ENCODE data around the gene SLC45A1. TPM values are rescaled to one million over a fixed set of nuclear protein-coding genes. Genes with fewer than 3 reads are reported as not detected.

SLC45A1 gene
- total RNA-seq, 1 donor from 2014 or later: 2.2 TPM

DNA sequence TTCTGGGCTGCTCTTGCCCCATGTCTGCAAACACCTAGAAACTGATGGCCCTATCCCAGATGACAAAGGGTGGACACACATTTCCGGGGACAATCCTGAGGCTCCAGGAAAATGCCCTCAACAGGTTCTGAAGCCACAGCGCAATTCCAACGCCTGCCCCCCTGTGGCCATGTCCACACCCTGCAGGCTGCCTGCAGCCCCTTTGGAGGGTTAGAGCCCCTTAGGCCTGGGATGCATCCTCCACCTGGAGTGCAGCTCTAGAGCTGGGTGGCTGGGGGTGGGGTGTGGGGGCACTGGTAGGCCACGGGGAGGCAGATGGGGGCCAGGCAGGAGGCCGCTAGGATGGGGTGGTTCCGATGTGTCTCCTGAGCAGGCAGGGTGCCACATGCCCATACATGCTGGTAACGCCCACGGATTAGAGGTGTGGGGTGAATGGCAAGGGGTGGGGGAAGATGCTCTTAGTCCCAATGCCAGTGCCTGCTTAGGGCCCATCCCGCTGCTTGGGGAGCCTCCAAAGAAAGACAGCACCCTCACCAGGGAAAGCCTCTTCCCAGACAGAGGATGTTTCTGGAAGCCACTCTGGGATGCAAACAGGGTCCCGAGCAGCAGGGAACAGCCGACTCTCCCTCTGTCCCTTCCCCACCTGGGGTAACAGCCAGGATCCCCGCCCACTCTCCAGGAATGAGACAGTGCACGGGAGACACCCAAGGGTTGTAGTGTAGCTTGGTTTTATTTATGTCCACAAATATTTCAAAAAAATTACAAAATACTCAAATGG, 34.0 kb downstream of the SLC45A1 start:
- no peak for DNase-seq (ENCODE audit: extremely low read depth, low read depth, low spot score)

- DNase-seq (ENCODE audit: extremely low read depth, low read depth, low spot score): no peak
These were observed 34.5 kb downstream of the SLC45A1 start for GRCh38 chr1:8352471-8352845.

- no peak for DNase-seq (ENCODE audit: extremely low read depth, low read depth, low spot score)
These were observed 35.2 kb downstream of the SLC45A1 start for GRCh38 chr1:8352886-8353785.

DNA sequence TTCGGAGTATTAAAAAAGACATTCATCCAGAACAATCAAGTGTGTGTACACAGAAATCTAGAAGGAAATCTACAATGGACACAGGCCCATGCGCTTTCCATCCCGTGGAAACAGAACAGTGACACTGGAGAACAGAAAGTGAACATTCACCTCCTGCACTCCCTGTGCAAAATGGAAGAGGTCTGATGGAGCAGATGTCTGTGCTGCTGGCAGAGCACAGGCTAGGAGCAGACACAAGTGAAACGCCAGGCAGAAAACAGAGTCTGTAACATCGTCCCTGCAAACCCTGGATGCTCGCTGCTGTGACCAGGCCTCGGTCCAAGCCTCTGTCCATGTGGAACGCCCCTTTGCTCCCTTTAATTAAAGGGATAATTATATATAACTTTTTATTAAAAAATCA, 36.1 kb downstream of the SLC45A1 start:
- no peak for DNase-seq (ENCODE audit: extremely low read depth, low read depth, low spot score)

DNA sequence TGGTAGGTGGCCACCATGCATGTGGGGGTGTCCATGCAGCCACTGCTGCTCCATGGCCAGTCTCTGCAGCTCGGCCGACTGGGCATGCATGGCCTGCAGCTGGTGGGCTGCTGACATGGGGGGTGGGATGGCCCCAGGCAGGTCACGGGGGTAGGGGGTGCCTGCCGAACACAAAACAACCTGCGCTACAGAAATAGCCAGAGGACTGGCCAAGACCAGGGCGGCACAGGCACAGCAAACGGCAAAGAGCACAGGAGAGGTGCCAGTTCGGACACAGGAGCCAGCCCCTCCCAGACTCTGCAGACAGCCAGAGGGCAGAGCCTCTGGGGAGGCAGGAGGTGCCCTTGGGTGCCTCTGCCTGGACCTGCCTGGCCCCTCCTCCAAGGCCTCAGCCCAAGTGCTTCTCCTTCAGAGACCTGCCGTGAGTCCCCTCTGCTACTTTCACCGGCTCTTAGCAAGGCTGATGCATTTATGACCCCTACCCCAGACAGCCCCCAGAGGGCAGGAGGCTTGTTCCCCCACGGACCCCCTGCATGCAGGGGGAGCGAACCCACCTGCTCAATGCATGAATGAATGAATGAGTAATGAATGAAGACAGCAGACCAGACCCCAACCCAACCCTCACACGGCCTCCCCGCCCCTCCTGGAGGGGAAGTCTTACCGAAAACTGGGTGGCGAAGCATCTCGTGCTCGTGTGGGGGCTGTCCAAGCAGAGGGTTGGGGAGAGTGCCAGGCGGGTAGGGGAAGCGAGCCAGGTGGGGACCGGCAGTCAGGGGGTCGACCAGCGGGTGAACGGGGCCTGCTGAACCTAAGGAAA, 37.7 kb downstream of the SLC45A1 start:
- DNase-seq (ENCODE audit: extremely low read depth, low read depth, low spot score): no peak

DNA sequence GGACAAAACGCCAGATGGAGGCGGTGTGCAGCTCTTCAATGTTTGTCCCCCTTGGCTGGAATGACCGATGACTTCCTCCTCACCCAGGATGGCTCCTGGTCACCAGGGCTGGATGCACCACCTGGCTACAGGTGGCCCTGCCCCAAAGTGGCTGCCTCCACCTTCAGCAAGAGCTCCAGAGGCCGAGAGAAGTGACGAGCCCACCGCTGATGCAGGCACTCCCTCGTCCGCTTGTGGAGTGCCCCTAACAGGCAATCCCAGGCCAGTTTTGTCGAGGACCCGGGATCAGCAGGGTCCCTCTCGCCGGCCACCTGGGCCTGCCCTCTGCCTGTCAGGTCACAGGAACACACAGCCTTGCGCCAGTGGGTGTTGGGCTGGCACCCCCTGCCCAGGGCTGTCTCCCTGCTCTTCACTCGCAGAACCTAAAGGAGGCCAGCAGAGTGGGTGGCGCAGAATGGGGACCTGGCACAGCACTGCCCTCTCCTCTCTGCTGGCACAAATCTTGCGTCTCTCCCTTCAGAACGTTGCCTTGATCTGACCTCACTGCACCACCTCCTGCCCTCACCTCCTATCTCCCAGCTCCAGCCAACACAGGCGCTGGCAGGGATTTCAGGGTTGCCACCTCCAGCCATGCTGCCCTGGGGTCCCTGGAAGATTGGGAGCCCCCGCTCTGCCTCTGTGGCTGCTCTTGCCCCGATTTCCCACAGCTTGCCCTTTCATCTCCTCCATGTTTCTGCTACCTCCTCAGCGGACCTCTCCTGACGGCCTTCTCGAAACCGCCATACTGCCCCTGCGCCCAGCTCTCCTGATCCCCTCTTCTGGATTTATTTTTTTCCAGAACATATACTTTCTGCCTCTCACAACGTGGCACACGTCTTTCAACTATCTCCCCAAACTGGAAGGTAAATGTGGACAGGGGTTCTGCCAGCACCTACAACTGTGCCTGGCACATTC, 38.6 kb downstream of the SLC45A1 start:
- DNase-seq (ENCODE audit: extremely low read depth, low read depth, low spot score): no peak

GRCh38 chr1:8357329-8358101, 39.6 kb downstream of the SLC45A1 start:
- DNase-seq (ENCODE audit: extremely low read depth, low read depth, low spot score): no peak

DNA sequence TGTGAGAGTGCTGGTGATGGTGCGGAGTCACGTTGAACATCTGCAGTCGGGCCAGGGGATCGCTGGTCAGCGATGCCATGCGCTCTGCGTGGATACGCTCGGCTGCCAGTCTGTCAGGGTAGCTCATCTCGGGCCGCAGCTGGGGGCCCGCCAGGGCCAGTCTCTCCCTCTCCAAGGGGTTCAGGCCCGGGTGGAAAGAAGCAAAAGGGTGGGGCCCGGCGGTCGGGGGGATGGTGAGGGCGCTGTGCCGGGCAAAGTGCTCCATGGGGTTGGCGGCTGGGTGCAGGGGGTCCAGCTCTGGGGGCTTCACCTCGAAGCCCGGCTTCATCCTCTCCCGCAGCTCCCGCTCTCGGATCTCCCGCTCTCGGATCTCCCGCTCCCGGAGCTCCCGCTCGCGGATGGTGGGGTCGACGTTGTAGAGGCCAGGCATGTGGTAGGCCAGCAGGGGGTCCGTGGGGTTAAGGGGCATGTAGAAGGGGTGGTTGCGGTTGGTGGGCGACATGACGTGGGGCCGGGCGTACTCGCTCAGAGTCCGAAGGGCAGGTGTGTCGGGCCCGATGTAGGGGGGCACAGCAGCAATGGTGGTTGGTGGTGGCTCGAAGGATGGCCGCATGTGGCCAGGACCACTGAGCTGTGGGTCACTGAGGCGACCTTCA, 40.5 kb downstream of the SLC45A1 start:
- DNase-seq (ENCODE audit: extremely low read depth, low read depth, low spot score): no peak

DNA sequence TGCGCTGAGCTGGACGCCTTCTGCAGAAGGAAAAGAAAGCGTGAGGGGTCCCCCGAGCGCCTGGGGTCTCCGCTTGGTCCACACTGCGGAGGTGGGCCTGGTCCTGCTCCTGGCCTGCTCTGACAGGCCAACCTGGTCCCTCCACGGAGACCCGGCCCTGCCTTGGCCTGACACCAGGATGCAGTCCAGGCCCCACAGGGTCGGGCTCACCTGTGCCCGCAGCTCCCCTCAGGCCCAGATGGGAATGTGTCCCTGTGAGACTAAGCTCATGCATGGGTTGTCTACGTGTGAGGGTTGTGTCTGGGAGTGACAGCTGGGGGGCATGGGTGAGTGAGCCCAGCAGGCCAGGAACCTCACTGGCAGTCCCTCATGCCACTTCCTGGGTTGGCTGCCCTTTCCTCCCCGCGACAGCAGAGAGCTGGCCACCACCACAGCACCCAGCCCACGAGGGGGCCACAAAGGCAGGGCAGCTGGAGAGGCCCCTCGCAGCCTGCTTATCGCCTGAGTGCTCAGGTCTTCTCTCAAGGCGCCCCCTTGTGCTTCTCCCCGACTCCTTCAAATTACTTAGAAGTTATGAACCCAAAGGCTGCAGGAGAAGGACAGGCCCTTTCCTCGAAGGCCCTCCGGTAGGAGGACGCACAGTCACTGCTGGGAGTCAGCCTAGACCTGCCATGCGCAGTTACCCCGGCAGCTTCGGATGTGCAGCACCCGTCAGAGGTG, 41.1 kb downstream of the SLC45A1 start:
- no peak for DNase-seq (ENCODE audit: extremely low read depth, low read depth, low spot score)

DNA sequence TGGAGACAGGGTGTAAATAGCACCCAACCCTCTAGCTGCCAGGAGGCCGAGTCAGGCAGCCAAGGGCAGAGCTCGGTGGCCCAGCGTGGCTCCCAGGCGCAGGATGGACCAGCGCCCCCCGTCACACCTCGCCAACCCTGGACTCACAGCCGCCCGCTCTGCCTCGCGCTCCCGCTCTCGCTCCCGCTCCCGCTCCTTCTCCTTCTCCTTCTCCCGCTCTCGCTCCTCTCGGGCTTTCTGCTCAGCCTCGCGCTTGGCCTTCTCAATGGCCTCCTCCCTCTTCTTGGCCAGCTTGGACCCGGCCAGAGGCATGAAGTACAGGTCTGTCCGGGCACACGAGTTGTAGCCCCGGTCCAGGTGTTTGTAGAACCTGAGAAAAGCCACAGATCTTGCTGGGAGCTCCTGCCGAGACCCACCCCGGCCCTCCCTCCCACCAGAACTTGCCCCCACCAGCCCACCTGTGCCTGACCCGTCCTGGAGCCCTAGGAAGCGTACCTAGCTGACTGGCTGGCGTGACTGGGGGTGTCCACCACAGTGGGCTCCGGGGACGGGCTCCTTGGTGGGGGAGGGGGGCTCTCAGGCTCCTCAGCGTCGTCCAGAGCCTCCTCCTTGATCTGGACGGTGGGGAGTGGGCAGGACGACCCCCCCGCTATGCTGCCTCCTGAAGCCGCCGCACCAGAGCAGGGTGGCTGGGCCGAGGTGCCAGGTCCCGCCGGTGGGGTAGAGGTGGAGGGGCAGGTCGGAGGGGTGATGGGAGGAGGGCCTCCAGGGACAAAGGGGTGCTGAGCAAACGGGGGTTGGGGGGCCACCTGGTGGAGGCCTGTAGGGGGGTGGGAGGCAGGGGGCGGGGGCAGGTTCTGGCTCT, 41.9 kb downstream of the SLC45A1 start:
- DNase-seq (ENCODE audit: extremely low read depth, low read depth, low spot score): no peak

- no peak for DNase-seq (ENCODE audit: extremely low read depth, low read depth, low spot score)
These were observed 42.7 kb downstream of the SLC45A1 start for GRCh38 chr1:8360493-8361197.

DNA sequence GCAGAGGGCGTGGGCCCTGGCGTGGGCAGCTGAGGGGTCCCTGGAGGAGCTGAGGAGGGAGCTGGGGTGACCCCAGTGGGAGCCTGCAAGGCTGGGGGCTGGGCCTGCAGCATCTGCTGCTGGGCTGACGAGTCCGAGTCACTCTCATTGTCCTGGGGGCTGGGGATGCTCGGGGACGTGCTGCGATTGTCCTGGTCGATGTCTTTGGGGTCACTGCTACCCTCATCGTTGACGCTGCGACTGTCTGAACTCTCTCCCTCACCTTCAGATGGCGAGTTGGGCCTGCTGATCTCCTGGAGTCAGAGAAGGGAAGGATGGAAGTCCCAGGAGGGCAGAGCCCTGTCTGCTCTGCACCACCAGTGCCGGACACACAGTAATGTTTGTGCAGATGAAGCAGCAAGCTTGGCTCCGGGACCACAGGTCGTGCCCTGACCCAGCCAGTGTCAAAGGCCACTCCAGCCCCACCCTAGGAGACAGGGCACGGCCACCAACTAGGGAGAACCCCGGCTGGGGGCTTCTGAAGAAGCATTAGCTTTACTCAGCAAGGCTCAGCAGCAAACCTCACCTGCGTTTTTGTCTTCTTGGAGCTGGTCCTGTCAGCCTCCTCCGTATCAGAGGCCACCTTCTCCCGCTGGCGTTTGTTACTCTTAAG, 43.4 kb downstream of the SLC45A1 start:
- DNase-seq (ENCODE audit: extremely low read depth, low read depth, low spot score): no peak

- no peak for DNase-seq (ENCODE audit: extremely low read depth, low read depth, low spot score)
These were observed 44.8 kb downstream of the SLC45A1 start for GRCh38 chr1:8362701-8363101.

GRCh38 chr1:8363186-8363766, 45.4 kb downstream of the SLC45A1 start:
- no peak for DNase-seq (ENCODE audit: extremely low read depth, low read depth, low spot score)

DNA sequence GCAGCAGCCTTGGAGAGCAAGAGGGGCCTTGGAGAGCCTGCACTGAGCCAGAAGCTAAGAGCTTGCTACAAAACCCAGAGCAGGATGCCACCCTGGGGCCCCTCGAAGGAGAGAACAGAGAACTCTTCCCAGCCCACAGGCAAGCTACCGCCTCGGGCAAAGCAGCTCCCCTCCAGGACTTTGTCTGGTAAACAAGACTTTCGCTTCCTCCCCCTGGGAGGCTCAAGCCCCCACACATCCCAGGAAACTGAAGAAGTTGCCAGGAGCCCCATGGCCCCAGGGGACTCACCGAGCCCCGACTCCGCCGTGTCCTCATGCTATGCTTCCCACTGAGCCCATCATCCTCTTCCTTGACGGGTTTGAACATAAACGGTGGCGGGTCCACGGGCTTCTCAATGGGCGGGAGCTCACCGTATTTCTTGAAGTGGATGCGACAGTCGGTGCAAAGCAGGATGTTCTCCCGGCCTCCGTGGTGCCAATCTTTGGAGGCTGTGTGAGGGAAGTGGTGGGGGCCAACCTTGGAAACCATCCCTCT, 45.9 kb downstream of the SLC45A1 start:
- no peak for DNase-seq (ENCODE audit: extremely low read depth, low read depth, low spot score)

Data from glomerular endothelial cell (primary cell).